GM18499 (cell line): ENCODE results near the gene ZNF407.

ENCODE experiments used
- ATAC-seq: cut with Tn5 transposase; IDR thresholded peaks from one replicate; pipeline ENCODE4 v1.9.1; 2021; ENCODE audit warnings: moderate number of reproducible peaks; ENCODE audit not compliant: insufficient read depth, unreplicated experiment

Gene ZNF407

DNA sequence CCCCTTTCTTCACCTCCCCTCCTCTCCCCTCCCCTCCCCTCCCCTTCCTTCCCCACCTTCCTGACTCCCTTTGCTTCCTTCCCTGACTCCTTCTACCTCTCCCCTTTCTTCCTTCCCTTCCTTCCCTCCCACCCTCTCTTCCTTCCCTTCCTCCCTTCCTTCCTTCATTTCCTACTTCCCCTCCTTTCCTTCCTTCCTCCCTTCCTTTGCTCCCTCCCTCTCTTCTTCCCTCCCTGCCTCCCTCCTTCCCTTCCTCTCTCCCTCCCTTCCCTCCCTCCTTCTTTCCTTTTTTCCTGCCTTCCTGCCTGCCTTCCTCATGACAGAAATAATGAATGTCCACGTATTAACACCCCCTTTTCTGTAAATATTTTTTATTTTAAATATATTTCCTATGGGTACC, 260.2 kb downstream of the ZNF407 start:
- ATAC-seq, result no peak

DNA sequence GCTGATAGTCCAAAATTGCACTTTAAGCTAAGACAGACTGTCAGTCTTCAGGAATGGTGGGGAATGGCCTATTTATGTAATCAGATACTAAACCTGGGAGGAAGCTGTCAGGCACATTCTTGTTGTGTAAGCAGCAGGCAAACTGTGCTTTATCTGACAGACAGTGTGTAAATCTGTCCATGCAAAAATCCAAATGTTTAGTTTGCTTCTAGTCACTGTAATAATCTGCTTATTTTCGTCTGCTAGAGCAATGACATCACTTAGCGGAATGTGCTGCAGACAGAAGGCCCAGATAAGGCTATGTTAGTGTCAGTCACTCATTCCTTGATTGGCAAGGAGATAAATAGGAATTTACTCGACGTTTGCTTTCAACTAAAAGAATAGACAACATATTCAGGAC, 263.5 kb downstream of the ZNF407 start:
- no peak for ATAC-seq

DNA sequence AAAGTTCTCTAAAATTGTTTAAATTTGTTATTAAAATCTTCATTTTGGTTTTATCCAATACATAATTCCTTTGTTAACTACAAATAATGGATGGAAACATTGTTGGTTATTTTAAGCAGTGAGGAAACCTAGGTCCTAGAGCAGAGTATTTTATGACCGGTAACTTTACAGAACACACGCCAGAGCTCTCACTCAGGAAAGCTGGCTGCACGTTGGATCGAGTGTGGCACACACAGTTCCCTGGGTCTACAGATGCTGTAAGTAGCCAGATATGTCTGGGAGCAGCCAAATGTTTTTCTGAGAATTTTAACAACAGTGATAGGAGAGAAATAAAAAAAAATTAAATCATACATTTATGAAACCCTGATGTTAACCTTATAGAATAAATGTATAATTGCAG, 264.4 kb downstream of the ZNF407 start:
- no peak for ATAC-seq

DNA sequence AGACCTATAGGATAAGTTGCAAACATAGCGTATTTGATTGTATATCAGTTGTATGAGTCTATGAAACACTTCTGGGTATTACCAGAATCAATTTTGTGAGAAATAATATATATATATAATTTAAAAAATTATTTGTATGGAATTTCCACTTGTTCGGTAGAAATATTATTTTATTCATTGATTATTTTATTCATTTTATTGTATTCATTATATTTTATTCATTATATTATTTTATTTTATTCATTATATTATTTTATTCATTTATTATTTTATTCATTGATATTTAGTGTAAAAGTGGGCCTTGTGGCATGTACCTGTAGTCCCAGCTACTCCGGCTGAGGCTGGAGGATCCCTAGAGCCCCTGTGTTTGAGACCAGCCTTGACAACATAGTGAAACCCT, 268.9 kb downstream of the ZNF407 start:
- ATAC-seq, result no peak

DNA sequence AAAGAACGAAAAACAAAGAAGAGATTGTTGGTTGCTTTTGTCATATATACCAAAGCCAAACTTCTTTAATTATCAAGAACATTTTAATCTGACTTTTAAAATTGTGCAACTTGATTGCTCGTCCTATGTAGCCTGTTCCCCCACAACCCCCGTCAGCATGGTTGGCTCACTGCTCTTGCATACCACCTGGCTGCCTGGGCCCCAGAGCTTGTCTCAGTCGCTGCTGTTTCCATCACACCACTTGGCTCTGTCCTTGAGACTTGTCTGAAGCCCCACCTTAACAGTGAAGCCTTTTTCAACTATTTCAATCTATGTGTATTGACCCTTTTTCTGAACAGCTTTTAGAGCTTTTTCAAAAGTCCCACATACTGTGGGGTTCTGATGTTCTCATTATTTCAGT, 270.8 kb downstream of the ZNF407 start:
- ATAC-seq, result no peak

GRCh38 chr18:74869904-74870863, 272.5 kb downstream of the ZNF407 start:
- peak; percentile 86 for ATAC-seq

DNA sequence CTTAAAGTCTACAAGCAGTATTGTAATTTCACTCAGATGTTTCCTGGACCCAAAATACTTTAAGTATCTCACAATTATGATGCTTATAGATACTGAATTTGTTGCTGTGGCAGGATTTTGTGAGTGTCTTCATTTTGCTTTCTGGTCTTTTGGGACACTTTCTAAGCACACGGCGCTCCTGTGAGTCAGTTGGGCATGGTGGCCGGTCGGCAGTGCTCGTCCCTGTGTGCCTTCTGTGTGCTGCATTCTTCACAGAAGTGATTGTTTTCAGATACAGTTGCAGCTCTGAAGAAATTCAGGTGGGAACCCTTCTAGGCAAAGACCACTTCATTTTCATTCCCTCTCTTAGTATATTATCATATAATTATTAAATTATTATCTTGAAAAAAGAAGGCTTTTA, 273.3 kb downstream of the ZNF407 start:
- ATAC-seq, result no peak

- no peak for ATAC-seq
Measured at GRCh38 chr18:74873629-74874028, 276.0 kb downstream of the ZNF407 start.

GRCh38 chr18:74874351-74874750, 276.7 kb downstream of the ZNF407 start:
- no peak for ATAC-seq

GRCh38 chr18:74876630-74877243, 279.1 kb downstream of the ZNF407 start:
- ATAC-seq, result no peak

- ATAC-seq, result no peak
Measured at GRCh38 chr18:74878267-74878666, 280.6 kb downstream of the ZNF407 start.

DNA sequence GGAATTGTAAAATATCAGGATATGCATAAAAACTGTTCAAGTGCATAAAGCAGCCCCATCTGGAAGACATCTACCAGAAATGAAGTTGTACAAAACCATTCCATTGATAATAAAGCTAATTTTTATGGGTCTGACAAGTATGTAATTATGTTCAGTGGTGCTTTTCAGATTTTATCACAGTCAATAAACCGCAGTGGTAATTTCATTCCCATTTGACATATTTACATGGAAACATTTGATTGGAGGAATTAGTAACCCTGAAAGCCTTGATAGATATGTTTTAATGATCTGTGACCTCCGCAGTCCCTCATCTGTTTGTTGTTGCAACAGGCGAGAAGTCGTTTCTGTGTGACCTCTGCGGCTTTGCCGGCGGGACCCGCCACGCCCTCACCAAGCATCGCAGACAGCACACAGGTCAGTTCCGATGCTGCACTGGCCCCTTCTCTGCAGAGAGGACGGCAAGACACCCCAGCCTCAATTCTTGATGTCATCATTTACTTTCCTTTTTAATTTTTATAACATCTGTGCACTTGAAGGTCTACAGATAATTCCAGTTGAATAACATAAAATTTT, 283.1 kb downstream of the ZNF407 start:
- ATAC-seq, result no peak

DNA sequence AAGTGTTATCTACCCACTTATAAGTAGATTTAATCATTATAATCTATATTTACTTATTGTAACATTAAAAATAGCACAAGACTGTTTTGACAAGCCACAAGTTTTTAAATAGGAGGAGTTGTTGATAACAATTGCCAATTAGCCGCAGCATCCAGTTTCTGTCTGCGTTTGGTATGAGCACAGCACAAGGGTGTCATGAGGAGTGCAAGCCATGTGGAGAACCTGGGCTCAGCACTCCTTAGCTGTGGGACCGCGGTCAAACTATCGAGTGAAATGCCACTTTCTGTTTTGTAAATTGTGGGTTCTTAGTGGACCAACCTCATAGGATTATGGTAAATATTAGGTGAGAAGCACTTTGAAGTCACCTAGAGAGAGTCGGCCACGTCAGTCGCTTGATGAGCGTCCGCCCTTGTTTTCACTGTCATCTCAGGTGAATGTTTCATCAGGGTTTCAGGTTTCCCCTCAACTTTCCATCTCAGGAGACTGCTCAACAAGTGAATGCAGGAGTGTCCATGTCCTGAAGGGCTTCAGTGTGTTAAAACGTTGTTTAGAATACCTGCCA, 294.5 kb downstream of the ZNF407 start:
- no peak for ATAC-seq

DNA sequence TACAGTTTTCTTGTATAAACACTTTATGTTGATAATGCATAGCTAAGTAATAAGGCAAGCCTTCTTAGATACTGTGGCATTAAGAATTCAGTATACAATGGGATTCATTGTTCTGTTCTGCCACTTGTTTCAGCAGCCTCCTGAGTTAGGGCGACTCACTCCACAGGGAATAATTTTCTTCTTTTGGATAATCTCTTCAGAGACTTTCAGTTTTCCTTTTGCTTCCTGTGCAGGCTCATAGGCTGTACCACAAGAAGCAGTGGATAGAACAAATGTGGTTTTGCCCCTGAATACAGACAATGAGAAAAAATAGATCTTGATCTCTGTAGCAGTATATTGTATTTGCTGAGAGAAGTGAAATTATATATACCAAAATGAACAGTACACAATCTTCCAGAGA, 298.0 kb downstream of the ZNF407 start:
- no peak for ATAC-seq

- ATAC-seq, result peak; percentile 80
Measured at GRCh38 chr18:74896390-74896991, 298.8 kb downstream of the ZNF407 start.

DNA sequence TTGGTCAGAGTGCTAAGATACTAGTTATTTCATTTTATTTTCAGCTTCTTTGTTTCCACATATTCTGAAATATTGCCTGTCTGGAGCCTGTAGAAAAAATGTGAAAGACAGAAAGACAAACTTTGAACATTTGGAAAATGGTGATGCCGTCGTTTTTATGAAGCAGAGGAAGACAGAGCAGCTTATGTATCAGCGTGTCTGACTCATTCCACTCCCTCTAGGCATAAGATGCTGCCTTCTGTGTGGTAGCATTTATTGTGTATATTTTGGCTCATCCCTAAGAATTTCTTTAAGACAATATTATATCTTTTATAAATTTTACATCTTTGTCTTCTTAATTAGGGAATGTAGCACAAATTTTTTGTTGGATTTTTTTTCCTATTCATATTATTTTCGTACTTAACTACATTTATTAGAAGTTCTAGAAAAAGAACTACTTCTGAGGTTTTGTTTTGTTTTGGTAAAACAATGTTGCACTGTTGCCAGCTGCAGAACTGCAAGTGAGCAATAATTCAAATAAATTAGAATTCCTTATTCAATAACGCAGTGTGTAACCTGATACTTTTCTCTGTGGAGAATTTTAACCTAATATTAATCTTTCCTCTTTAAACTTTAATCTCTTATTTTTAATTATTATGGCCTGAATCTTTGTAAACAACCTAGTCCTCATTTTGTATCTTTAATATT, 300.4 kb downstream of the ZNF407 start:
- no peak for ATAC-seq

GRCh38 chr18:74898965-74899364, 301.3 kb downstream of the ZNF407 start:
- no peak for ATAC-seq

DNA sequence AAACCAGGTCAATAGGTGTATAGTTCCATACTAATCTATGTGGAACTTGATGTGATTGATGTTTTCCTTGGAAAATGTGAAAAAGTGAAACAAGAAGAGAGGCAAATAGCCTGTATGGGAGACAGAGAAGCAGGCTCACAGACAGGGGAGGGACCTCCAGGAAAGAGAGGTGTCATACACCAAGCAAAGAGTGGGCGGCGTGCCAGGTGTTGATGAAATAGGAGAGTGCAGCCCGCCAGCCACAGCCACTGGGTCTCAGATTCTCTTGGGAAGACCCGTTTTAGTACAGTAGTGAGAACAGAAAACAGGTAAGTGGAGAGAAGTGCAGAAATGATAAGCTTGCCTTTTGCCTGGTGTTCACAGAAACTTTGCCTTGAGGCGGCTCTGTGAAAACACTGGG, 301.9 kb downstream of the ZNF407 start:
- no peak for ATAC-seq

GRCh38 chr18:74901362-74902146, 303.9 kb downstream of the ZNF407 start:
- no peak for ATAC-seq

- no peak for ATAC-seq
Measured at GRCh38 chr18:74902147-74902455, 304.4 kb downstream of the ZNF407 start.
